ENCODE results near the gene MVP. TPM values are rescaled to one million over a fixed set of nuclear protein-coding genes. Genes with fewer than 3 reads are reported as not detected.

Gene MVP
- total and polyA plus RNA-seq, 10 donors: 72.3 to 200 (median 152) TPM

- Histone ChIP-seq H3K27ac (peak overlapping the region in 7 of 8 donors; percentile 69 to 100 (median 93)), H3K4me3 (peak overlapping the region in 7 of 8 donors; percentile 42 to 76 (median 49)), H3K9me3 (no peaks in the 10 kb centered on the region), H3K4me1 (peaks cover 48 to 87% (median 73%) of the 10 kb centered on the region in 6 donors), H3K36me3 (peaks cover 0 to 27% (median 19%) of the 10 kb centered on the region in 6 donors), H3K27me3 (replicated peaks in 1 of 7) (peaks cover 0 to 19% (median 10%) of the 10 kb centered on the region in 7 donors)
- intact Hi-C loops (cut with DNase I; ENCODE audit: low total_unique reads): no loop called here
- no peak for DNase-seq
- TF ChIP-seq POLR2AphosphoS5 (IDR thresholded peaks at IDR 0.05) (no peak), POLR2A (IDR thresholded peaks at IDR 0.05) (no peak), CTCF (IDR thresholded peaks at IDR 0.05 in 8 of 11, conservative IDR thresholded peaks at IDR 0.05 in 3 of 11) (no peak)
- WGBS, 5 donors: 37 to 53% (median 40%) methylated on average over 9 of the region's 9 CpGs
Measured at GRCh38 chr16:29810699-29811169, 9.5 kb upstream of the MVP start.

GRCh38 chr16:29811170-29811895, 8.9 kb upstream of the MVP start:
- peak overlapping the region; percentile 57 to 100 (median 86) for H3K27ac ChIP-seq
- H3K9me3 ChIP-seq: no peaks in the 10 kb centered on the region
- H3K4me1 ChIP-seq: peaks cover 48 to 87% (median 76%) of the 10 kb centered on the region in 6 donors
- H3K4me3 ChIP-seq: peak overlapping the region; percentile 39 to 76 (median 46)
- H3K36me3 ChIP-seq: peaks cover 0 to 27% (median 19%) of the 10 kb centered on the region in 6 donors
- TF ChIP-seq CTCF (IDR thresholded peaks at IDR 0.05 in 8 of 11, conservative IDR thresholded peaks at IDR 0.05 in 3 of 11): peak in 1 of 11 experiments; percentile 18
- peak; percentile 78 to 90 (median 79) for TF ChIP-seq POLR2AphosphoS5 (IDR thresholded peaks at IDR 0.05)
- no peak for TF ChIP-seq POLR2A (IDR thresholded peaks at IDR 0.05)
- intact Hi-C loops (cut with DNase I; ENCODE audit: low total_unique reads): no loop called here
- H3K27me3 ChIP-seq (replicated peaks in 1 of 7): peaks cover 0 to 19% (median 10%) of the 10 kb centered on the region in 7 donors
- peak; percentile 96 for DNase-seq
- 1 to 2% (median 2%) methylated on average over 17 to 31 of the region's 31 CpGs for WGBS, 5 donors

- peaks cover 0 to 19% (median 10%) of the 10 kb centered on the region in 7 donors for H3K27me3 ChIP-seq (replicated peaks in 1 of 7)
- 6 to 11% (median 6%) methylated on average over 43 to 69 of the region's 69 CpGs for WGBS, 5 donors
- intact Hi-C loops (cut with DNase I; ENCODE audit: low total_unique reads): no loop called here
- H3K4me1 ChIP-seq: peaks cover 48 to 93% (median 81%) of the 10 kb centered on the region in 6 donors
- H3K4me3 ChIP-seq: peak within 1 kb of the TSS; percentile 39 to 76 (median 46)
- H3K36me3 ChIP-seq: peaks cover 0 to 27% (median 19%) of the 10 kb centered on the region in 6 donors
- no peaks in the 10 kb centered on the region for H3K9me3 ChIP-seq
- peak; percentile 89 for DNase-seq
- no peak for TF ChIP-seq CTCF (IDR thresholded peaks at IDR 0.05 in 8 of 11, conservative IDR thresholded peaks at IDR 0.05 in 3 of 11)
- no peak for TF ChIP-seq POLR2A (IDR thresholded peaks at IDR 0.05)
- no peak for TF ChIP-seq POLR2AphosphoS5 (IDR thresholded peaks at IDR 0.05)
- peak within 1 kb of the TSS; percentile 57 to 100 (median 86) for H3K27ac ChIP-seq
Measured at GRCh38 chr16:29811896-29812665, 8.2 kb upstream of the MVP start, which contains the start of gene PRRT2. TSS of gene PRRT2 (plus strand) at chr16:29812193. CDS start at chr16:29813055, 862 bp downstream.

Data from spleen (tissue), 11 donors.